BE2C (cell line): ENCODE results near the gene PRG2.

Experiments used
- DNase-seq: peaks from one replicate; pipeline ENCODE4 v3.0.0-alpha.2; 2020
- H3K27me3 ChIP-seq: fragments of 250-450 bp; sonication (Bioruptor Pico); 2 replicates; pipeline ENCODE4 v1.5.1; 2020; ENCODE audit warnings: mild to moderate bottlenecking
- H3K36me3 ChIP-seq: fragments of 250-450 bp; sonication (Bioruptor Pico); 2 replicates; pipeline ENCODE4 v1.5.1; 2020; ENCODE audit warnings: mild to moderate bottlenecking
- H3K4me1 ChIP-seq: fragments of 250-450 bp; sonication (Bioruptor Pico); 2 replicates; pipeline ENCODE4 v1.5.1; 2020
- H3K4me3 ChIP-seq: 2 replicates; pipeline ENCODE4 v1.5.1; 2011; ENCODE audit warnings: low read depth, low read length
- H3K9me3 ChIP-seq: fragments of 250-450 bp; sonication (Bioruptor Pico); 2 replicates; pipeline ENCODE4 v1.5.1; 2020
- TF ChIP-seq, protein P1 (sequence below): IDR thresholded peaks from 2 replicates; pipeline ENCODE4 v1.5.1; 2012; ENCODE audit warnings: mild to moderate bottlenecking, low read depth, low read length

PRG2 gene

DNA sequence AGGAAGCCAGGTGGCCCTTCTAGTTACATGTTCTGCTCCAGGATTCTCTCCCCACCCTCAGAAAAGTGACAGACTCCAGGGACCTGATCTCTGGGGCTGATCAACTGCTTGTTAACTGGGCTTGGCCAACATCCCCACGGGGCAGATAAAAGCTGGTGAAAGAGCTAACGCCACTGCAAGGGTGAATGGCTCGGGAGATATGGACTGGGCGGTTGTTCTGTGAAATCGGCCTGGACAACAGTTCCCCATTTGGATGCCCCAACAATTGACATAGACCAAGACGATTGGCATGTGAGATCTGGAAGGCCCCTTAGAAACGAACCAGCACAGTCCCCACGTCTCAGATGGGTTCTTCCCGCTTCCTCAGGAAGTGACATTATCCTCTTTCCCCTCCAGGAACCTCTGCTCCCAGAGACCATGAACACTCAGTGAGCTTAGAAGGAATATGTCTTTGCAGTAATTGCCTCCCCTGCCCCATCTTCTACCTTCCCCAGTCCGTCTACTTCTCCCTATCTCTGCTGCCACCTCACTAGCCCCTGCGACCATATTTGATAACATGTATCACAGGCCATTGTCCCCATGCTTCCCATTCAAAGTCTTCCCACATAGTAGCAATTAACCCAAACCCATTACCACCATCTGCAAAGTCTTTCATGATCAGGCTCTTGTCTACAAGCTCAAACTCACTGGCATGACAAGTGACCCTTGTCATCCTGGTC is 5.6 kb upstream of the PRG2 start:
- Histone ChIP-seq H3K4me3 (no peak overlapping the region), H3K4me1 (no peaks in the 10 kb centered on the region), H3K27me3 (no peaks in the 10 kb centered on the region), H3K9me3 (no peaks in the 10 kb centered on the region), H3K36me3 (no peaks in the 10 kb centered on the region)
- TF ChIP-seq, protein P1, sequence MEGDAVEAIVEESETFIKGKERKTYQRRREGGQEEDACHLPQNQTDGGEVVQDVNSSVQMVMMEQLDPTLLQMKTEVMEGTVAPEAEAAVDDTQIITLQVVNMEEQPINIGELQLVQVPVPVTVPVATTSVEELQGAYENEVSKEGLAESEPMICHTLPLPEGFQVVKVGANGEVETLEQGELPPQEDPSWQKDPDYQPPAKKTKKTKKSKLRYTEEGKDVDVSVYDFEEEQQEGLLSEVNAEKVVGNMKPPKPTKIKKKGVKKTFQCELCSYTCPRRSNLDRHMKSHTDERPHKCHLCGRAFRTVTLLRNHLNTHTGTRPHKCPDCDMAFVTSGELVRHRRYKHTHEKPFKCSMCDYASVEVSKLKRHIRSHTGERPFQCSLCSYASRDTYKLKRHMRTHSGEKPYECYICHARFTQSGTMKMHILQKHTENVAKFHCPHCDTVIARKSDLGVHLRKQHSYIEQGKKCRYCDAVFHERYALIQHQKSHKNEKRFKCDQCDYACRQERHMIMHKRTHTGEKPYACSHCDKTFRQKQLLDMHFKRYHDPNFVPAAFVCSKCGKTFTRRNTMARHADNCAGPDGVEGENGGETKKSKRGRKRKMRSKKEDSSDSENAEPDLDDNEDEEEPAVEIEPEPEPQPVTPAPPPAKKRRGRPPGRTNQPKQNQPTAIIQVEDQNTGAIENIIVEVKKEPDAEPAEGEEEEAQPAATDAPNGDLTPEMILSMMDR: no peak
- no peak for DNase-seq

DNA sequence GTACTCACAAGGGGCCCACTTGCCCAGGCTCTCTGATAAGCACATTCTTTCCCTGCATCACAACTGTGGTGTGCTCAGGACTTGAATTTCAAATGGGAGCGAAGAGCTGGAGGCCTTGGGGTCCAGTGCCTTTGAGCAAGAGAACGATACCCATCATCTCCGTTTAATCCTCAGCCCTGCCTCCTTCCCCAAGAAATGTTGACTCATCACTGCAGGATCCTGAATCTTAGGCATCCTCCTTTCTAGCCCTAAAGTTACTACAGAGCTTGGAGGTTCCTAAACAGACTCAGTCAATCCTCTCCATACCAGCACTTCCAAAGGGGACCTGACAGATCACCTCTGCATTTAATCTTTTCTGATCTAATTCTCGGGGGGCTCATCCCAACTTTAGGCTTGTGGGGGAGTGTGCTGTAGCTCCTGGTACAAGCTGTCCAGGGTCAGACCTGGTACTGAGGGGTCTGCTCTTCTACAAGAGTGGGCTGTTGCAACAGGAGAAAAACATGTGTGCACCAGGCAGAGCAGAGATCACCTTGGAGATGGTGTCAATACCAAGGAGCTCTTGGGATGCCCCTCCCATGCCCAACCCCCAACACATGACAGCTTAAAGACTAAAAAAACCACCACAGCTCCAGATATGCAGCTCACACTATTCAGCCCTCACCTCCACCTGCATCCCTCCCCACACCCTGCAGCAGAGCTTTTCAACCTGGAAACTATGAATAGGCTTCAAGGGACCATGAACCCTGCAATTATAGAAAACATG is 3.9 kb upstream of the PRG2 start:
- no peaks in the 10 kb centered on the region for H3K4me1 ChIP-seq
- H3K4me3 ChIP-seq: no peak overlapping the region
- DNase-seq: no peak
- no peaks in the 10 kb centered on the region for H3K27me3 ChIP-seq
- H3K36me3 ChIP-seq: no peaks in the 10 kb centered on the region
- TF ChIP-seq, protein P1: no peak
- H3K9me3 ChIP-seq: no peaks in the 10 kb centered on the region

DNA sequence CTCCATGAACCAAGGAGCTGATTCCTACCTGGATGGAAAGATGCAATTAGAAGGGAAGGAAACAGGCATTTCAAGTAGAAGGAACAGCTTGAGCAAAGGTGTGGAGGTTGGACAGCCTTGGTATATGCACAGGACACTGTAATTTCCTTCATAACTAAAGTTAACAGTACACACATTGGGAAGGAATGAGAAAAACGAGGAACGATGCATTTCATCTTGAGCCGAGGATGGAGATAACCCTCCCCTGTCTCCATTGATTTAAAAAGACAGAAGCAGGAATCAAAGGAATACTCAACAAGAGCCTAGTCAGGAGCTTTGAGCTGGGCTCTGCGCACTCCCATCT is 2.3 kb upstream of the PRG2 start:
- TF ChIP-seq, protein P1: no peak
- no peak overlapping the region for H3K4me3 ChIP-seq
- no peaks in the 10 kb centered on the region for H3K27me3 ChIP-seq
- no peak for DNase-seq
- no peaks in the 10 kb centered on the region for H3K9me3 ChIP-seq
- no peaks in the 10 kb centered on the region for H3K36me3 ChIP-seq
- H3K4me1 ChIP-seq: no peaks in the 10 kb centered on the region

DNA sequence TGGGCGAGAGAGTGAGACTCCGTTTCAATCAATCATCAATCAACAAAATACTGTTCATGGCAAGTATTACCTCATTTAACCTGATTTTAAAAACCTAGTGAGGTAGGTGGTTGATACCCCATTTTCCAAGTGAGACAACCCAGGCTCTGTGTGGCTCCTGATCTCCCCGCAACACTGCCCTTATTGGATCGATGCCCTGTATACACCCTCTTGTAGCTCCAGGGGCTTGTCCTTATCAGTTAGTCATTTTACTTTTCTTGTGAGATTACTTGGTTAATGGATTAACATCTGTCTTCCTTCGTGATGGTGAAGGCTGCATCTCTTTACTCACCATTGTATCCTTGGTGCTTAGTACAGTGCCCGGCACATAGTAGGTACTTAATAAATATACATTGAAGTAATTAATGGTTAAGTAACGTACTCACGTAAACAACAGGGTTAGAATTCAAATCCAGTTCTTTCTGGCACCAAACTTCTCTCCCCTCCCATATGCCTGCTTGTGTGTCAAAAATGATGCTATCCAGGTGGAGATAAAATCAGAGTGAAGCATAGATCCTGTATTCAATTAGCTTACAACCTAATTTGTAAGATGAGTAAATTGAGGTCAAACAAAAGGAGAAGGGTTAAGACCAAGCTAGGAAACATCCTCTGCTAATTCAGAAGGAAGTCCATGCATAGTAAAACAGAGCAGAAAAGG is 1.8 kb upstream of the PRG2 start:
- Histone ChIP-seq H3K36me3 (no peaks in the 10 kb centered on the region), H3K27me3 (no peaks in the 10 kb centered on the region), H3K9me3 (no peaks in the 10 kb centered on the region), H3K4me1 (no peaks in the 10 kb centered on the region), H3K4me3 (no peak overlapping the region)
- DNase-seq: no peak
- TF ChIP-seq, protein P1: no peak

DNA sequence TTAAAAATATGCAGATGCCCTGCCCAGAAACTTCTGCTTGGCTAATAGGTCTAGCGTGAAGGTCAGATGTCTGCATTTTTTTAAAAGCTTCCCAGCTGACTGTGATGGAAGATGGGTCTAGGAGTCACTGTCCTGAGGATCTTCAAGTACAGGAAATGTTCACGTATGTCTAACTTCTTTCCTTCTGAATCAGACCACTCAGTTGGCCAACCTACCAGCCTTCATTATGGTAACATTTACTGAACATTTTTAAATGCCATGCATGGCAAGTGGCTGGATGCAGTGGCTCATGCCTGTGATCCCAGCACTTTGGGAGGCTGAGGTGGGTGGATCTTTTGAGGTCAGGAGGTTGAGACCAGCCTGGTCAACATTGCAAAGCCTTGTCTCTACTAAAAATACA is 1.1 kb upstream of the PRG2 start:
- DNase-seq: no peak
- no peaks in the 10 kb centered on the region for H3K4me1 ChIP-seq
- H3K9me3 ChIP-seq: no peaks in the 10 kb centered on the region
- H3K27me3 ChIP-seq: no peaks in the 10 kb centered on the region
- H3K36me3 ChIP-seq: no peaks in the 10 kb centered on the region
- TF ChIP-seq, protein P1: no peak
- no peak overlapping the region for H3K4me3 ChIP-seq
